Common myeloid progenitor, CD34-positive (primary cell): ENCODE data around the gene MYORG.
A peak's percentile ranks its signal among the peaks of the same experiment; 100 is the strongest.

Experiments
- CTCF ChIA-PET: fragments of 350-600 bp; sonication (Branson Sonifier 250); formaldehyde crosslinking; loops from one replicate; lab custom pipeline; 2021; ENCODE audit warnings: antibody characterized with exemption; lab: Charles Lee
- POLR2A ChIA-PET: fragments of 350-600 bp; sonication (Branson Sonifier 250); formaldehyde crosslinking; loops from one replicate; lab custom pipeline; 2021; ENCODE audit warnings: antibody characterized with exemption; lab: Charles Lee
- DNase-seq, 3 donors: peaks; one replicate each; pipeline versions ENCODE4 v3.0.0 to v3.0.0-alpha.2; 2013
- H3K27ac ChIP-seq, 2 experiments: 1 replicate in 1 of 2; 2 replicates in 1 of 2; pipeline ENCODE4 v1.7.0; 2013; ENCODE audit warnings: inconsistent platforms in 2 of 2, low read length in 2 of 2, mild to moderate bottlenecking in 2 of 2, low read depth in 1 of 2, moderate library complexity in 1 of 2; ENCODE audit not compliant: severe bottlenecking in 2 of 2, insufficient read depth in 1 of 2, poor library complexity in 1 of 2
- H3K27me3 ChIP-seq, 5 experiments: replicated peaks in 2 of 5; 1 replicate in 3 of 5; 2 replicates in 2 of 5; pipeline versions ENCODE4 v1.6.1 to v1.7.0; 2013; ENCODE audit warnings: low read length in 4 of 5, mild to moderate bottlenecking in 2 of 5, moderate library complexity in 2 of 5, inconsistent platforms in 1 of 5; ENCODE audit not compliant: insufficient read depth in 5 of 5, control insufficient read depth in 4 of 5
- H3K36me3 ChIP-seq, 4 experiments: 1 replicate in 2 of 4; 2 replicates in 2 of 4; pipeline versions ENCODE4 v1.6.1 to v1.7.0; 2013; ENCODE audit warnings: low read length in 3 of 4, control low read depth in 1 of 4, mild to moderate bottlenecking in 1 of 4; ENCODE audit not compliant: control insufficient read depth in 4 of 4, insufficient read depth in 4 of 4
- H3K4me1 ChIP-seq, 4 experiments: 1 replicate in 3 of 4; 2 replicates in 1 of 4; pipeline versions ENCODE4 v1.6.1 to v1.7.1; 2013; ENCODE audit warnings: low read length in 3 of 4, mild to moderate bottlenecking in 3 of 4, control low read depth in 1 of 4, inconsistent platforms in 1 of 4, moderate library complexity in 1 of 4; ENCODE audit not compliant: control insufficient read depth in 4 of 4, insufficient read depth in 4 of 4; ENCODE audit errors: control extremely low read depth in 1 of 4
- H3K4me3 ChIP-seq, 7 experiments: 1 replicate in 4 of 7; 2 replicates in 3 of 7; pipeline versions ENCODE4 v1.5.1 to v1.7.0; 2013; ENCODE audit warnings: mild to moderate bottlenecking in 7 of 7, low read length in 6 of 7, moderate library complexity in 6 of 7, inconsistent platforms in 2 of 7, low read depth in 2 of 7, control low read depth in 1 of 7; ENCODE audit not compliant: insufficient read depth in 4 of 7, control insufficient read depth in 1 of 7; ENCODE audit errors: extremely low read depth in 1 of 7
- H3K9me3 ChIP-seq, 5 experiments: 1 replicate in 4 of 5; 2 replicates in 1 of 5; pipeline versions ENCODE4 v1.6.1 to v1.7.1; 2013; ENCODE audit warnings: low read length in 4 of 5, mild to moderate bottlenecking in 2 of 5, inconsistent platforms in 1 of 5, low read depth in 1 of 5, moderate library complexity in 1 of 5; ENCODE audit not compliant: control insufficient read depth in 4 of 5, insufficient read depth in 2 of 5; ENCODE audit errors: control extremely low read depth in 1 of 5
- WGBS: methylation state at CpG from one replicate; pipeline ENCODE4 v1.1.5; 2013; ENCODE audit not compliant: insufficient coverage; 5-methylcytosine and 5-hydroxymethylcytosine counted together

Gene MYORG

GRCh38 chr9:34331196-34331595, 45.5 kb downstream of the MYORG start:
- POLR2A ChIA-PET: no interaction called here
- WGBS: no CpG with 5 or more reads among the region's 1 CpG
- H3K27me3 ChIP-seq: no peaks in the 10 kb centered on the region

GRCh38 chr9:34328987-34329832, 47.5 kb downstream of the MYORG start, which contains the start of the genes KIF24 and NUDT2:
Gene KIF24 (minus strand): TSS chr9:34329268. CDS start chr9:34311346, 17,922 bp downstream.
Gene NUDT2 (plus strand): TSS chr9:34329569. CDS start chr9:34339040, 9,471 bp downstream.
- 0% methylated on average over 57 of the region's 64 CpGs for WGBS
- H3K27me3 ChIP-seq: no peaks in the 10 kb centered on the region
- DNase-seq: peak; percentile 100
- ChIA-PET CTCF (interaction anchor here (1.1 to 1.5 kb wide), 2 partner anchors 29 to 51 kb away, joined by 3 to 5 read pairs; no protein-coding TSS in a partner anchor), POLR2A (no interaction called here)
- peak within 1 kb of the TSS; percentile 71 to 99 (median 89) for H3K4me3 ChIP-seq
- H3K4me1 ChIP-seq: peaks cover 5 to 29% (median 19%) of the 10 kb centered on the region in 4 experiments
- peak within 1 kb of the TSS; percentile 90 to 97 for H3K27ac ChIP-seq
- no peaks in the 10 kb centered on the region for H3K36me3 ChIP-seq
- no peaks in the 10 kb centered on the region for H3K9me3 ChIP-seq

More at GRCh38 chr9:34331196-34331595, 45.5 kb downstream of the MYORG start:
- peak in 2 of 3 donors; percentile 15 to 24 for DNase-seq
- Histone ChIP-seq H3K4me3 (no peak overlapping the region), H3K9me3 (no peaks in the 10 kb centered on the region), H3K36me3 (no peaks in the 10 kb centered on the region), H3K27ac (no peak overlapping the region), H3K4me1 (peaks cover 5 to 29% (median 19%) of the 10 kb centered on the region in 4 experiments)
- CTCF ChIA-PET: interaction anchor here (0.6 to 7.2 kb wide), 9 partner anchors 12 to 314 kb away, joined by 3 to 216 read pairs (median 4); partner anchors contain the start of genes MYORG and SIGMAR1

- WGBS: 0% methylated on average over 9 of the region's 11 CpGs
- peak in 1 of 3 donors; percentile 8 for DNase-seq
- H3K9me3 ChIP-seq: no peaks in the 10 kb centered on the region
- H3K36me3 ChIP-seq: no peaks in the 10 kb centered on the region
- H3K4me1 ChIP-seq: peaks cover 5 to 29% (median 19%) of the 10 kb centered on the region in 4 experiments
- ChIA-PET POLR2A (no interaction called here), CTCF (interaction anchor here (1.0 to 1.5 kb wide), 4 partner anchors 30 to 309 kb away, joined by 3 to 5 read pairs (median 3); no protein-coding TSS in a partner anchor)
- peak overlapping the region; percentile 89 to 96 for H3K27ac ChIP-seq
- H3K4me3 ChIP-seq: peak overlapping the region; percentile 71 to 99 (median 86)
- no peaks in the 10 kb centered on the region for H3K27me3 ChIP-seq
Observed at GRCh38 chr9:34328500-34328986, 48.2 kb downstream of the MYORG start.

GRCh38 chr9:34326690-34327089, 50.0 kb downstream of the MYORG start:
- CTCF ChIA-PET: no interaction called here

GRCh38 chr9:34322899-34323591, 53.7 kb downstream of the MYORG start:
- H3K4me3 ChIP-seq: no peak overlapping the region
- CTCF ChIA-PET: no interaction called here
- H3K36me3 ChIP-seq: peaks cover 0 to 13% (median 2%) of the 10 kb centered on the region in 4 experiments
- no peaks in the 10 kb centered on the region for H3K27me3 ChIP-seq
- no peak overlapping the region for H3K27ac ChIP-seq
- H3K4me1 ChIP-seq: peaks cover 0 to 10% (median 4%) of the 10 kb centered on the region in 4 experiments
- 100% methylated on average over 1 of the region's 2 CpGs for WGBS
- no peaks in the 10 kb centered on the region for H3K9me3 ChIP-seq
- POLR2A ChIA-PET: interaction anchor here (0.7 kb wide), 1 partner anchor 646 kb away, joined by 3 read pairs; no protein-coding TSS in a partner anchor
- no peak for DNase-seq

More at GRCh38 chr9:34326690-34327089, 50.0 kb downstream of the MYORG start:
- Histone ChIP-seq H3K4me3 (no peak overlapping the region), H3K9me3 (no peaks in the 10 kb centered on the region), H3K36me3 (no peaks in the 10 kb centered on the region), H3K27ac (no peak overlapping the region), H3K4me1 (peaks cover 5 to 27% (median 17%) of the 10 kb centered on the region in 4 experiments), H3K27me3 (no peaks in the 10 kb centered on the region)
- 100% methylated on average over 1 of the region's 1 CpG for WGBS
- DNase-seq: no peak
- POLR2A ChIA-PET: no interaction called here

GRCh38 chr9:34321451-34321850, 55.2 kb downstream of the MYORG start:
- H3K9me3 ChIP-seq: no peaks in the 10 kb centered on the region
- H3K36me3 ChIP-seq: peaks cover 0 to 13% (median 2%) of the 10 kb centered on the region in 4 experiments
- no peak for DNase-seq
- H3K27ac ChIP-seq: no peak overlapping the region
- ChIA-PET CTCF (no interaction called here), POLR2A (no interaction called here)
- H3K27me3 ChIP-seq: no peaks in the 10 kb centered on the region
- WGBS: no CpG with 5 or more reads among the region's 7 CpGs
- no peak overlapping the region for H3K4me3 ChIP-seq
- H3K4me1 ChIP-seq: no peaks in the 10 kb centered on the region
